Calu3 (cell line): Measurements from ENCODE around the gene CBY1. TPM values are rescaled to one million over a fixed set of nuclear protein-coding genes. Genes with fewer than 3 reads are reported as not detected.

ENCODE experiments used
- BruUV-seq: library from RNA; stranded (reverse); fragments of 400-500 nt; replicated peaks from 2 replicates; lab custom pipeline; 2021; lab: Mats Ljungman, UMichigan
- CTCF ChIA-PET: fragments of 300-600 bp; sonication (Branson Sonifier 250); formaldehyde crosslinking; loops from one replicate; lab custom pipeline; 2022; ENCODE audit warnings: antibody characterized with exemption; lab: Charles Lee
- DNase-seq: peaks from one replicate; pipeline ENCODE4 v3.0.0; 2022
- H3K27ac Mint-ChIP-seq: one replicate; pipeline ENCODE4 v1.8.0; 2022; ENCODE audit warnings: mixed read lengths; ENCODE audit not compliant: unreplicated experiment
- H3K27me3 Mint-ChIP-seq: one replicate; pipeline ENCODE4 v1.8.0; 2022; ENCODE audit warnings: mixed read lengths; ENCODE audit not compliant: unreplicated experiment
- H3K36me3 Mint-ChIP-seq: one replicate; pipeline ENCODE4 v1.8.0; 2022; ENCODE audit warnings: mild to moderate bottlenecking, moderate library complexity, mixed read lengths; ENCODE audit not compliant: insufficient read depth, unreplicated experiment
- H3K4me1 Mint-ChIP-seq: one replicate; pipeline ENCODE4 v1.8.0; 2022; ENCODE audit warnings: mild to moderate bottlenecking, low read depth, mixed read lengths; ENCODE audit not compliant: unreplicated experiment
- H3K4me3 Mint-ChIP-seq: one replicate; pipeline ENCODE4 v1.8.0; 2022; ENCODE audit warnings: mild to moderate bottlenecking, low read depth, moderate library complexity, mixed read lengths; ENCODE audit not compliant: unreplicated experiment
- H3K9me3 Mint-ChIP-seq: one replicate; pipeline ENCODE4 v1.8.0; 2022; ENCODE audit warnings: low read depth, mixed read lengths; ENCODE audit not compliant: unreplicated experiment
- intact Hi-C: fragments of 100-400 bp; cut with micrococcal nuclease; formaldehyde crosslinking; loops from one replicate; pipeline ENCODE4 v1.10.0; 2022; ENCODE audit not compliant: unreplicated experiment
- total RNA-seq: library from RNA; stranded (reverse); gene quantifications from 2 replicates; pipeline ENCODE4 v1.2.3, GENCODE V29; 2022
- TF ChIP-seq, protein P1 (sequence below): fragments of 200-600 bp; IDR thresholded peaks from one replicate; pipeline ENCODE4 v1.8.0; 2022; ENCODE audit warnings: antibody characterized with exemption; ENCODE audit not compliant: unreplicated experiment

The CBY1 gene
- total RNA-seq, 1 experiment from 2014 or later = 40.9 TPM

GRCh38 chr22:38696606-38697424 is 40.4 kb downstream of the CBY1 start:
- CTCF ChIA-PET = interaction anchor here (0.7 to 1.4 kb wide), 4 partner anchors 8 to 544 kb away, joined by 3 to 7 read pairs (median 4); partner anchors contain the start of genes GTPBP1 and TOMM22
- intact Hi-C loops = no loop called here
- Mint-ChIP-seq H3K36me3 (peaks cover 81% of the 10 kb centered on the region), H3K27ac (peak overlapping the region; percentile 98), H3K4me1 (peaks cover 49% of the 10 kb centered on the region), H3K27me3 (no peaks in the 10 kb centered on the region), H3K4me3 (peak overlapping the region; percentile 76), H3K9me3 (no peaks in the 10 kb centered on the region)
- peak; percentile 41 for DNase-seq
- TF ChIP-seq, protein P1, sequence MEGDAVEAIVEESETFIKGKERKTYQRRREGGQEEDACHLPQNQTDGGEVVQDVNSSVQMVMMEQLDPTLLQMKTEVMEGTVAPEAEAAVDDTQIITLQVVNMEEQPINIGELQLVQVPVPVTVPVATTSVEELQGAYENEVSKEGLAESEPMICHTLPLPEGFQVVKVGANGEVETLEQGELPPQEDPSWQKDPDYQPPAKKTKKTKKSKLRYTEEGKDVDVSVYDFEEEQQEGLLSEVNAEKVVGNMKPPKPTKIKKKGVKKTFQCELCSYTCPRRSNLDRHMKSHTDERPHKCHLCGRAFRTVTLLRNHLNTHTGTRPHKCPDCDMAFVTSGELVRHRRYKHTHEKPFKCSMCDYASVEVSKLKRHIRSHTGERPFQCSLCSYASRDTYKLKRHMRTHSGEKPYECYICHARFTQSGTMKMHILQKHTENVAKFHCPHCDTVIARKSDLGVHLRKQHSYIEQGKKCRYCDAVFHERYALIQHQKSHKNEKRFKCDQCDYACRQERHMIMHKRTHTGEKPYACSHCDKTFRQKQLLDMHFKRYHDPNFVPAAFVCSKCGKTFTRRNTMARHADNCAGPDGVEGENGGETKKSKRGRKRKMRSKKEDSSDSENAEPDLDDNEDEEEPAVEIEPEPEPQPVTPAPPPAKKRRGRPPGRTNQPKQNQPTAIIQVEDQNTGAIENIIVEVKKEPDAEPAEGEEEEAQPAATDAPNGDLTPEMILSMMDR = no peak
- no TSS peak for BruUV-seq

- CTCF ChIA-PET = interaction anchor here (1.1 to 1.4 kb wide), 2 partner anchors 8 to 16 kb away, joined by 4 to 7 read pairs; partner anchors contain the start of genes GTPBP1 and TOMM22
- H3K9me3 Mint-ChIP-seq = no peaks in the 10 kb centered on the region
- H3K4me1 Mint-ChIP-seq = peaks cover 49% of the 10 kb centered on the region
- peak overlapping the region; percentile 98 for H3K27ac Mint-ChIP-seq
- H3K27me3 Mint-ChIP-seq = no peaks in the 10 kb centered on the region
- intact Hi-C loops = no loop called here
- peak overlapping the region; percentile 76 for H3K4me3 Mint-ChIP-seq
- peaks cover 82% of the 10 kb centered on the region for H3K36me3 Mint-ChIP-seq
- TF ChIP-seq, protein P1 = no peak
- BruUV-seq = no TSS peak
- no peak for DNase-seq
Observed at GRCh38 chr22:38697425-38698089, 41.1 kb downstream of the CBY1 start.

DNA sequence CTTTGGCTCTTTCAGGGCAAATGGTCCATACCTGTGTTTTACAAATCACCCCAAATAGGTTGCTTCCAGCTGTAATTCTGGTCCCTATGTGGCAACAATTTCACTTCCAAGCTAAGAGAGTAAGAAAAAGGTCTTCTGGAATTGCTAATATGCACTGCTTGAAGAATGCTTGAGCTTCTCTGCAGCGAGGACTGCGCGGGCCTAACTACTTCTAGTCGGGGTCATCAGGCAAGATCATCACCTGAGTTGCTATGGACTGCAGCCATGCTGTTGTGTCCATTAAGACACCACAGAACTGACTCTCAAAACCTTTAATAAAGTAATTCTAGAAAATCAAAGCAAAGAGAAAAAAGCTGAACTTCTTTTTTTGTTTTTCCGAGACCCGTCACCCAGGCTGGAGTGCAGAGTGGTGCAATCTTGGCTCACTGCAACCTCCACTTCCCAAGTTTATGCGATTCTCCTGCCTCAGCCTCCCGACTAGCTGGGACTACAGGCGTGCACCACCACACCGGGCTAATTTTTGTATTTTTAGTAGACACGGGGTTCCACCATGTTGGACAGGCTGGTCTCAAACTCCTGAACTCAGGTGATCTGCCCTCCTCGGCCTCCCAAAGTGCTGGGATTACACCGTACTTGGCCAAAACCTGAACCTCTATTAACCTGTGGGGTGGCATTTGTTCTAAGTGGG is 42.1 kb downstream of the CBY1 start:
- CTCF ChIA-PET = interaction anchor here (1.6 kb wide), 1 partner anchor 17 kb away, joined by 8 read pairs; the partner anchor contains the start of gene TOMM22
- TF ChIP-seq, protein P1 = no peak

DNA sequence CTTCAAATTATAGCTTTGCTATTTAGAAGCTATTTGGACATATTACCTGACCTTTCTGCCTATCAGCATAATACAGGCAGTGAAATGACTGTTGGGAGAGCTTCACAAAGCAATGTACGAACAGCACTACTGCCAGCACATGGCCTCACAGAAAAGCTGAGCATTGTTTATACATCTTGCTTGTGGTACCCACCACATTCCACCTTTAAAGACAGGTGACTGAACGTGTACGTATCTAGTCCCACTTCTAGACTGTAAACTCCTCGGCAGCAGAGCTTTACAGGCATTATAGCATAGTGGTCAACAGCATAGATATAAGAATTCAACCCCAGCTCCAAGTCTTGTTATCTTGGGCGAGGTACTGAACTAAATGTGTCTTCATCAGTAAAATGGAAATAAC is 42.7 kb downstream of the CBY1 start:
- H3K4me3 Mint-ChIP-seq = peak overlapping the region; percentile 76
- no peaks in the 10 kb centered on the region for H3K27me3 Mint-ChIP-seq
- intact Hi-C loops = no loop called here
- H3K9me3 Mint-ChIP-seq = no peaks in the 10 kb centered on the region
- DNase-seq = no peak
- H3K36me3 Mint-ChIP-seq = peaks cover 72% of the 10 kb centered on the region
- TF ChIP-seq, protein P1 = no peak
- BruUV-seq = no TSS peak
- H3K4me1 Mint-ChIP-seq = peaks cover 35% of the 10 kb centered on the region
- H3K27ac Mint-ChIP-seq = peak overlapping the region; percentile 98
- CTCF ChIA-PET = interaction anchor here (1.6 kb wide), 1 partner anchor 17 kb away, joined by 8 read pairs; the partner anchor contains the start of gene TOMM22

More for the DNA sequence above, 42.1 kb downstream of the CBY1 start:
- no peak for DNase-seq
- Mint-ChIP-seq H3K9me3 (no peaks in the 10 kb centered on the region), H3K27ac (peak overlapping the region; percentile 98), H3K4me3 (peak overlapping the region; percentile 76), H3K27me3 (no peaks in the 10 kb centered on the region), H3K36me3 (peaks cover 77% of the 10 kb centered on the region), H3K4me1 (peaks cover 41% of the 10 kb centered on the region)
- no TSS peak for BruUV-seq
- intact Hi-C loops = no loop called here
